Measurements from ENCODE around the gene PPP2R2C. TPM values are rescaled to one million over a fixed set of nuclear protein-coding genes. Genes with fewer than 3 reads are reported as not detected.

PPP2R2C gene
- total RNA-seq, 2 experiments from 2014 or later, result not detected

- POLR2A ChIA-PET, result no interaction called here
- Mint-ChIP-seq H3K4me1 (ENCODE audit: low read depth) (no peaks in the 10 kb centered on the region), H3K27ac (no peak overlapping the region)
Observed at GRCh38 chr4:6461301-6462165, 10.9 kb downstream of the PPP2R2C start.

GRCh38 chr4:6460876-6461275 is 11.5 kb downstream of the PPP2R2C start:
- CTCF ChIA-PET, result no interaction called here
- no peak for DNase-seq
- no peak overlapping the region for H3K27ac Mint-ChIP-seq
- peaks cover 4% of the 10 kb centered on the region for H3K9me3 Mint-ChIP-seq
- no peak overlapping the region for H3K4me3 Mint-ChIP-seq
- POLR2A ChIA-PET, result no interaction called here
- intact Hi-C loops (cut with micrococcal nuclease), result no loop called here
- peaks cover 36% of the 10 kb centered on the region for H3K27me3 Mint-ChIP-seq
- H3K36me3 Mint-ChIP-seq, result no peaks in the 10 kb centered on the region
- H3K4me1 Mint-ChIP-seq (ENCODE audit: low read depth), result no peaks in the 10 kb centered on the region

More at GRCh38 chr4:6461301-6462165, 10.9 kb downstream of the PPP2R2C start:
- intact Hi-C loops (cut with micrococcal nuclease), result no loop called here
- Mint-ChIP-seq H3K4me3 (no peak overlapping the region), H3K27me3 (peaks cover 33% of the 10 kb centered on the region), H3K9me3 (peaks cover 4% of the 10 kb centered on the region), H3K36me3 (no peaks in the 10 kb centered on the region)
- CTCF ChIA-PET, result no interaction called here
- no peak for DNase-seq

GRCh38 chr4:6458528-6458927 is 13.9 kb downstream of the PPP2R2C start:
- no peak overlapping the region for H3K27ac Mint-ChIP-seq
- no peaks in the 10 kb centered on the region for H3K4me1 Mint-ChIP-seq (ENCODE audit: low read depth)
- intact Hi-C loops (cut with micrococcal nuclease), result no loop called here
- ChIA-PET POLR2A (no interaction called here), CTCF (no interaction called here)
- H3K9me3 Mint-ChIP-seq, result peaks cover 4% of the 10 kb centered on the region
- H3K4me3 Mint-ChIP-seq, result no peak overlapping the region
- no peaks in the 10 kb centered on the region for H3K36me3 Mint-ChIP-seq
- H3K27me3 Mint-ChIP-seq, result peaks cover 42% of the 10 kb centered on the region
- DNase-seq, result no peak

- peaks cover 4% of the 10 kb centered on the region for H3K9me3 Mint-ChIP-seq
- H3K4me3 Mint-ChIP-seq, result no peak overlapping the region
- H3K27ac Mint-ChIP-seq, result no peak overlapping the region
- intact Hi-C loops (cut with micrococcal nuclease), result no loop called here
- POLR2A ChIA-PET, result no interaction called here
- CTCF ChIA-PET, result no interaction called here
- H3K27me3 Mint-ChIP-seq, result peaks cover 35% of the 10 kb centered on the region
- DNase-seq, result no peak
- H3K36me3 Mint-ChIP-seq, result no peaks in the 10 kb centered on the region
- H3K4me1 Mint-ChIP-seq (ENCODE audit: low read depth), result no peaks in the 10 kb centered on the region
Observed at GRCh38 chr4:6456450-6456849, 16.0 kb downstream of the PPP2R2C start.

GRCh38 chr4:6454112-6454910 is 18.1 kb downstream of the PPP2R2C start:
- Mint-ChIP-seq H3K4me3 (no peak overlapping the region), H3K4me1 (ENCODE audit: low read depth) (no peaks in the 10 kb centered on the region), H3K27me3 (peaks cover 23% of the 10 kb centered on the region), H3K27ac (no peak overlapping the region), H3K36me3 (no peaks in the 10 kb centered on the region), H3K9me3 (peaks cover 4% of the 10 kb centered on the region)
- DNase-seq, result no peak
- POLR2A ChIA-PET, result no interaction called here
- intact Hi-C loops (cut with micrococcal nuclease), result no loop called here
- CTCF ChIA-PET, result no interaction called here

GRCh38 chr4:6453688-6453990 is 18.8 kb downstream of the PPP2R2C start:
- intact Hi-C loops (cut with micrococcal nuclease), result no loop called here
- Mint-ChIP-seq H3K36me3 (no peaks in the 10 kb centered on the region), H3K9me3 (no peaks in the 10 kb centered on the region), H3K4me3 (no peak overlapping the region), H3K27me3 (peaks cover 22% of the 10 kb centered on the region), H3K4me1 (ENCODE audit: low read depth) (no peaks in the 10 kb centered on the region), H3K27ac (no peak overlapping the region)
- no peak for DNase-seq
- ChIA-PET CTCF (no interaction called here), POLR2A (no interaction called here)

- H3K4me3 Mint-ChIP-seq, result no peak overlapping the region
- no peak for DNase-seq
- H3K4me1 Mint-ChIP-seq (ENCODE audit: low read depth), result no peaks in the 10 kb centered on the region
- no peak overlapping the region for H3K27ac Mint-ChIP-seq
- ChIA-PET POLR2A (no interaction called here), CTCF (interaction anchor here (1.4 kb wide), 1 partner anchor 121 kb away, joined by 4 read pairs; no protein-coding TSS in a partner anchor)
- H3K27me3 Mint-ChIP-seq, result peaks cover 19% of the 10 kb centered on the region
- no peaks in the 10 kb centered on the region for H3K36me3 Mint-ChIP-seq
- no peaks in the 10 kb centered on the region for H3K9me3 Mint-ChIP-seq
- intact Hi-C loops (cut with micrococcal nuclease), result no loop called here
Observed at GRCh38 chr4:6452897-6453687, 19.3 kb downstream of the PPP2R2C start.

- Mint-ChIP-seq H3K4me1 (ENCODE audit: low read depth) (no peaks in the 10 kb centered on the region), H3K27me3 (peaks cover 19% of the 10 kb centered on the region), H3K36me3 (no peaks in the 10 kb centered on the region), H3K4me3 (no peak overlapping the region), H3K9me3 (no peaks in the 10 kb centered on the region), H3K27ac (no peak overlapping the region)
- CTCF ChIA-PET, result interaction anchor here (1.4 kb wide), 1 partner anchor 121 kb away, joined by 4 read pairs; no protein-coding TSS in a partner anchor
- DNase-seq, result no peak
- POLR2A ChIA-PET, result no interaction called here
- intact Hi-C loops (cut with micrococcal nuclease), result no loop called here
Observed at GRCh38 chr4:6452116-6452896, 20.1 kb downstream of the PPP2R2C start.

- Mint-ChIP-seq H3K27ac (no peak overlapping the region), H3K36me3 (no peaks in the 10 kb centered on the region), H3K4me1 (ENCODE audit: low read depth) (no peaks in the 10 kb centered on the region), H3K4me3 (no peak overlapping the region), H3K9me3 (no peaks in the 10 kb centered on the region), H3K27me3 (peaks cover 19% of the 10 kb centered on the region)
- intact Hi-C loops (cut with micrococcal nuclease), result no loop called here
- DNase-seq, result no peak
- ChIA-PET CTCF (interaction anchor here (1.4 kb wide), 1 partner anchor 120 kb away, joined by 4 read pairs; no protein-coding TSS in a partner anchor), POLR2A (no interaction called here)
Observed at GRCh38 chr4:6451309-6451708, 21.1 kb downstream of the PPP2R2C start.

GRCh38 chr4:6450709-6451108 is 21.7 kb downstream of the PPP2R2C start:
- DNase-seq, result no peak
- Mint-ChIP-seq H3K27ac (no peak overlapping the region), H3K36me3 (no peaks in the 10 kb centered on the region), H3K9me3 (no peaks in the 10 kb centered on the region), H3K4me1 (ENCODE audit: low read depth) (no peaks in the 10 kb centered on the region), H3K4me3 (no peak overlapping the region), H3K27me3 (peaks cover 14% of the 10 kb centered on the region)
- intact Hi-C loops (cut with micrococcal nuclease), result no loop called here
- ChIA-PET CTCF (no interaction called here), POLR2A (no interaction called here)

GRCh38 chr4:6449746-6450369 is 22.6 kb downstream of the PPP2R2C start:
- Mint-ChIP-seq H3K4me1 (ENCODE audit: low read depth) (no peaks in the 10 kb centered on the region), H3K9me3 (no peaks in the 10 kb centered on the region), H3K27ac (no peak overlapping the region), H3K4me3 (no peak overlapping the region), H3K27me3 (peaks cover 9% of the 10 kb centered on the region), H3K36me3 (no peaks in the 10 kb centered on the region)
- CTCF ChIA-PET, result interaction anchor here (0.7 kb wide), 1 partner anchor 214 kb away, joined by 3 read pairs; no protein-coding TSS in a partner anchor
- DNase-seq, result no peak
- intact Hi-C loops (cut with micrococcal nuclease), result no loop called here
- POLR2A ChIA-PET, result no interaction called here
